H1 (cell line): ENCODE results near the gene PRSS23. TPM values are rescaled to one million over a fixed set of nuclear protein-coding genes. Genes with fewer than 3 reads are reported as not detected.

Experiments
- CTCF ChIA-PET: fragments of 300-600 bp; sonication (Branson Sonifier 250); formaldehyde crosslinking; loops from one replicate; lab custom pipeline; 2021; ENCODE audit not compliant: partially characterized antibody; lab: Charles Lee
- POLR2A ChIA-PET: fragments of 300-600 bp; sonication (Branson Sonifier 250); formaldehyde crosslinking; loops from one replicate; lab custom pipeline; 2021; ENCODE audit warnings: inconsistent platforms; ENCODE audit not compliant: partially characterized antibody; lab: Charles Lee
- DNase-seq, 2 experiments: peaks; one replicate each; pipeline versions ENCODE4 v3.0.0 to v3.0.0-alpha.2; 2010 to 2022; ENCODE audit warnings: low spot score in 2 of 2, low read depth in 1 of 2, mixed read lengths in 1 of 2
- FAIRE-seq: peaks from 2 replicates; lab custom pipeline; 2011; peaks lifted over from hg19 to GRCh38; lab: Jason Lieb, UNC
- H2AFZ ChIP-seq: 2 replicates; pipeline ENCODE4 v1.8.1; 2012; ENCODE audit warnings: low read length, inconsistent platforms
- H2AK5ac ChIP-seq: 2 replicates; pipeline ENCODE4 v1.6.1; 2013; ENCODE audit warnings: low read depth, low read length
- H2BK120ac ChIP-seq: replicated peaks from 2 replicates; pipeline ENCODE3; 2013; ENCODE audit warnings: low read depth, low read length, inconsistent platforms
- H2BK12ac ChIP-seq: 2 replicates; pipeline ENCODE4 v1.6.1; 2013; ENCODE audit warnings: low read depth, low read length
- H2BK15ac ChIP-seq: 2 replicates; pipeline ENCODE4 v1.6.1; 2013; ENCODE audit warnings: low read length
- H2BK20ac ChIP-seq: 2 replicates; pipeline ENCODE4 v1.6.1; 2013; ENCODE audit warnings: low read length
- H2BK5ac ChIP-seq: 2 replicates; pipeline ENCODE4 v1.6.1; 2013; ENCODE audit warnings: low read depth, low read length
- H3K14ac ChIP-seq: 2 replicates; pipeline ENCODE4 v1.6.1; 2013; ENCODE audit warnings: inconsistent platforms; ENCODE audit not compliant: insufficient read length
- H3K18ac ChIP-seq: 2 replicates; pipeline ENCODE4 v1.6.1; 2013; ENCODE audit warnings: low read length; ENCODE audit errors: extremely low read depth
- H3K23ac ChIP-seq: 2 replicates; pipeline ENCODE4 v1.6.1; 2013; ENCODE audit warnings: inconsistent platforms; ENCODE audit not compliant: insufficient read length
- H3K23me2 ChIP-seq: 2 replicates; pipeline ENCODE4 v1.6.1; 2013; ENCODE audit warnings: low read depth, low read length
- H3K27ac ChIP-seq: 2 replicates; pipeline ENCODE4 v1.6.1; 2011; ENCODE audit warnings: low read depth, low read length, inconsistent platforms
- H3K27me3 ChIP-seq, 4 experiments: replicated peaks in 1 of 4; 1 replicate in 1 of 4; 2 replicates in 3 of 4; pipeline versions ENCODE4 v1.6.1 to v1.8.1; 2011 to 2013; ENCODE audit warnings: low read length in 3 of 4, mild to moderate bottlenecking in 3 of 4, inconsistent platforms in 2 of 4, mixed read lengths in 2 of 4, moderate library complexity in 1 of 4; ENCODE audit not compliant: control insufficient read depth in 3 of 4, insufficient read depth in 3 of 4; ENCODE audit errors: extremely low read depth in 1 of 4
- H3K36me3 ChIP-seq, 4 experiments: 2 replicates each; pipeline versions ENCODE4 v1.6.1 to v1.8.1; 2011 to 2013; ENCODE audit warnings: mild to moderate bottlenecking in 4 of 4, low read length in 3 of 4, moderate library complexity in 2 of 4, control low read depth in 1 of 4, inconsistent platforms in 1 of 4; ENCODE audit not compliant: insufficient read depth in 4 of 4, control insufficient read depth in 2 of 4
- H3K4ac ChIP-seq: replicated peaks from 2 replicates; pipeline ENCODE3; 2013; ENCODE audit warnings: low read length, low read depth, mixed read lengths, inconsistent platforms; ENCODE audit not compliant: insufficient read length
- H3K4me1 ChIP-seq, 4 experiments: replicated peaks in 1 of 4; 1 replicate in 1 of 4; 2 replicates in 3 of 4; pipeline versions ENCODE4 v1.6.1 to v1.8.1; 2011 to 2013; ENCODE audit warnings: low read length in 3 of 4, inconsistent platforms in 2 of 4, mixed read lengths in 1 of 4; ENCODE audit not compliant: insufficient read depth in 4 of 4, control insufficient read depth in 3 of 4
- H3K4me2 ChIP-seq, 2 experiments: 2 replicates each; pipeline versions ENCODE4 v1.6.1 to v1.8.1; 2011 to 2013; ENCODE audit warnings: low read depth in 2 of 2, low read length in 2 of 2, control low read depth in 1 of 2, inconsistent platforms in 1 of 2, mild to moderate bottlenecking in 1 of 2; ENCODE audit not compliant: insufficient read depth in 1 of 2
- H3K4me3 ChIP-seq, 4 experiments: fragments of 200-600, 300-600 bp in 1 of 4; sonication (generic), shearing (Covaris generic), sonication (Bioruptor Twin) in 1 of 4; 2 replicates each; pipeline versions ENCODE4 v1.5.1 to v1.8.1; 2011 to 2016; ENCODE audit warnings: low read length in 4 of 4, low read depth in 3 of 4, control low read depth in 2 of 4, inconsistent platforms in 2 of 4, mild to moderate bottlenecking in 2 of 4, mixed read lengths in 1 of 4, moderate library complexity in 1 of 4; ENCODE audit not compliant: insufficient read depth in 2 of 4; ENCODE audit errors: extremely low read depth in 1 of 4
- H3K56ac ChIP-seq: replicated peaks from 2 replicates; pipeline ENCODE3; 2013; ENCODE audit warnings: low read depth, mild to moderate bottlenecking, mixed read lengths, low read length, inconsistent platforms; ENCODE audit not compliant: insufficient read length
- H3K79me1 ChIP-seq: 2 replicates; pipeline ENCODE4 v1.6.1; 2013; ENCODE audit warnings: low read depth, low read length, control low read depth
- H3K79me2 ChIP-seq, 2 experiments: 2 replicates each; pipeline versions ENCODE4 v1.6.1 to v1.8.1; 2012 to 2013; ENCODE audit warnings: low read length in 2 of 2, mild to moderate bottlenecking in 2 of 2, inconsistent platforms in 1 of 2; ENCODE audit not compliant: insufficient read depth in 2 of 2, control insufficient read depth in 1 of 2
- H3K9ac ChIP-seq, 4 experiments: replicated peaks in 1 of 4; 1 replicate in 1 of 4; 2 replicates in 3 of 4; pipeline versions ENCODE4 v1.6.1 to v1.8.1; 2011 to 2013; ENCODE audit warnings: low read depth in 3 of 4, low read length in 3 of 4, control low read depth in 2 of 4, mild to moderate bottlenecking in 2 of 4, moderate library complexity in 2 of 4, inconsistent platforms in 1 of 4; ENCODE audit errors: extremely low read depth in 1 of 4
- H3K9me3 ChIP-seq, 2 experiments: 2 replicates each; pipeline versions ENCODE4 v1.6.1 to v1.8.1; 2012 to 2013; ENCODE audit warnings: mild to moderate bottlenecking in 2 of 2, moderate library complexity in 2 of 2, control low read depth in 1 of 2, inconsistent platforms in 1 of 2, low read depth in 1 of 2, low read length in 1 of 2, mixed read lengths in 1 of 2; ENCODE audit not compliant: insufficient read depth in 2 of 2
- H4K20me1 ChIP-seq, 2 experiments: replicated peaks in 1 of 2; 2 replicates each; pipeline versions ENCODE3 to v1.8.1; 2011 to 2013; ENCODE audit warnings: inconsistent platforms in 2 of 2, low read length in 2 of 2, mild to moderate bottlenecking in 1 of 2; ENCODE audit not compliant: insufficient read depth in 2 of 2, control insufficient read depth in 1 of 2
- H4K5ac ChIP-seq: 2 replicates; pipeline ENCODE4 v1.6.1; 2013; ENCODE audit warnings: low read length, low read depth, mixed read lengths, inconsistent platforms; ENCODE audit not compliant: insufficient read length
- H4K8ac ChIP-seq: 2 replicates; pipeline ENCODE4 v1.8.0; 2013; ENCODE audit warnings: mild to moderate bottlenecking, moderate library complexity, low read length, inconsistent platforms; ENCODE audit not compliant: insufficient read depth; ENCODE audit errors: extremely low read depth
- H4K91ac ChIP-seq: replicated peaks from 2 replicates; pipeline ENCODE3; 2013; ENCODE audit warnings: low read length, mixed read lengths, inconsistent platforms; ENCODE audit not compliant: insufficient read length
- BCL11A ChIP-seq, 2 experiments: IDR thresholded peaks; one replicate each; pipeline ENCODE4 v1.6.1; 2011; ENCODE audit warnings: low read depth in 2 of 2, low read length in 2 of 2, mild to moderate bottlenecking in 2 of 2
- HDAC2 ChIP-seq, 2 experiments: fragments of 300-600 bp in 1 of 2; sonication (generic) in 1 of 2; IDR thresholded peaks; 2 replicates each; pipeline ENCODE4 v1.6.1; 2011 to 2012; ENCODE audit warnings: low read depth in 2 of 2, low read length in 2 of 2, mild to moderate bottlenecking in 2 of 2, moderate library complexity in 2 of 2, borderline replicate concordance in 1 of 2, inconsistent platforms in 1 of 2
- NRF1 ChIP-seq: IDR thresholded peaks from 2 replicates; pipeline ENCODE4 v1.6.1; 2011; ENCODE audit warnings: mild to moderate bottlenecking, low read depth, low read length, improper control_type of control experiment
- RAD21 ChIP-seq, 2 experiments: IDR thresholded peaks in 1 of 2; conservative IDR thresholded peaks in 1 of 2; 2 replicates each; pipeline ENCODE4 v1.6.1; 2011; ENCODE audit warnings: low read depth in 2 of 2, low read length in 2 of 2, improper control_type of control experiment in 1 of 2, inconsistent platforms in 1 of 2, mild to moderate bottlenecking in 1 of 2, moderate library complexity in 1 of 2
- WGBS, 2 experiments: shearing (Covaris generic) in 1 of 2; methylation state at CpG; one replicate each; pipeline versions ENCODE4 v1.1.6 to v1.1.7; 2013 to 2015; ENCODE audit warnings: low lambda C conversion rate in 2 of 2, mixed read lengths in 2 of 2, inconsistent platforms in 1 of 2, low coverage in 1 of 2, missing lambda C conversion rate in 1 of 2; ENCODE audit not compliant: insufficient replicate concordance in 2 of 2, insufficient coverage in 1 of 2, insufficient read length in 1 of 2; ENCODE audit errors: extremely low coverage in 1 of 2, missing lambda C conversion rate in 1 of 2; 5-methylcytosine and 5-hydroxymethylcytosine counted together
- polyA plus RNA-seq, 7 experiments: library from polyadenylated mRNA; depleted of rRNA in 3 of 7; stranded (reverse) in 5 of 7; unstranded in 2 of 7; fragments of >200 nt in 5 of 7; fragments of 200-250 nt in 2 of 7; gene quantifications; 1 replicate in 5 of 7; 2 replicates in 1 of 7; 4 replicates in 1 of 7; pipeline versions ENCODE4 v1.2.1 to v1.2.3, GENCODE V29; 2011 to 2013; ENCODE audit warnings: missing spikeins in 2 of 7, mixed read lengths in 2 of 7
- total RNA-seq: library from RNA; stranded (reverse); fragmentation: NEBNext Ultra II Directional; extraction: Animal tissue kit (Norgen Biotek cat#: 25700); gene quantifications from 2 replicates; pipeline ENCODE4 v1.2.1, GENCODE V29; 2021
- TF ChIP-seq, protein P1 (sequence below), 3 experiments: IDR thresholded peaks; 1 replicate in 2 of 3; 2 replicates in 1 of 3; pipeline versions ENCODE4 v1.5.1 to v1.6.1; 2011; ENCODE audit warnings: low read length in 3 of 3, mild to moderate bottlenecking in 3 of 3, inconsistent platforms in 2 of 3, low read depth in 1 of 3, moderate library complexity in 1 of 3; ENCODE audit not compliant: insufficient read depth in 1 of 3; ENCODE audit errors: control extremely low read depth in 1 of 3

Gene PRSS23
- total and polyA plus RNA-seq, 2 of the 8 experiments (the other 6 are each of a cell fraction or from before 2014, with no cell fraction given): 4.4 to 5.6 TPM

- no peak for TF ChIP-seq NRF1
- TF ChIP-seq, protein P1, sequence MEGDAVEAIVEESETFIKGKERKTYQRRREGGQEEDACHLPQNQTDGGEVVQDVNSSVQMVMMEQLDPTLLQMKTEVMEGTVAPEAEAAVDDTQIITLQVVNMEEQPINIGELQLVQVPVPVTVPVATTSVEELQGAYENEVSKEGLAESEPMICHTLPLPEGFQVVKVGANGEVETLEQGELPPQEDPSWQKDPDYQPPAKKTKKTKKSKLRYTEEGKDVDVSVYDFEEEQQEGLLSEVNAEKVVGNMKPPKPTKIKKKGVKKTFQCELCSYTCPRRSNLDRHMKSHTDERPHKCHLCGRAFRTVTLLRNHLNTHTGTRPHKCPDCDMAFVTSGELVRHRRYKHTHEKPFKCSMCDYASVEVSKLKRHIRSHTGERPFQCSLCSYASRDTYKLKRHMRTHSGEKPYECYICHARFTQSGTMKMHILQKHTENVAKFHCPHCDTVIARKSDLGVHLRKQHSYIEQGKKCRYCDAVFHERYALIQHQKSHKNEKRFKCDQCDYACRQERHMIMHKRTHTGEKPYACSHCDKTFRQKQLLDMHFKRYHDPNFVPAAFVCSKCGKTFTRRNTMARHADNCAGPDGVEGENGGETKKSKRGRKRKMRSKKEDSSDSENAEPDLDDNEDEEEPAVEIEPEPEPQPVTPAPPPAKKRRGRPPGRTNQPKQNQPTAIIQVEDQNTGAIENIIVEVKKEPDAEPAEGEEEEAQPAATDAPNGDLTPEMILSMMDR (IDR thresholded peaks at IDR 0.05; ENCODE audit: control extremely low read depth in 1 of 3, insufficient read depth in 1 of 3, low read depth in 1 of 3, low read length in 3 of 3): peak in 2 of 3 experiments; percentile 33 to 63; a peak in 3 of 4 replicates
- TF ChIP-seq BCL11A (IDR thresholded peaks at IDR 0.05; ENCODE audit: low read depth in 2 of 2, low read length in 2 of 2): no peak
- TF ChIP-seq HDAC2 (IDR thresholded peaks at IDR 0.05; ENCODE audit: borderline replicate concordance in 1 of 2, low read depth in 2 of 2, low read length in 2 of 2): no peak
- peak; percentile 20 to 45; a peak in 2 of 4 replicates for TF ChIP-seq RAD21 (IDR thresholded peaks at IDR 0.05 in 1 of 2, conservative IDR thresholded peaks at IDR 0.05 in 1 of 2; ENCODE audit: low read depth in 2 of 2, low read length in 2 of 2)
- Histone ChIP-seq H3K4ac (no peak overlapping the region), H4K8ac (no peak overlapping the region), H2BK15ac (no peak overlapping the region), H2BK120ac (no peak overlapping the region), H2AFZ (no peak overlapping the region), H3K56ac (no peak overlapping the region), H3K4me3 (no peak overlapping the region), H3K36me3 (no peaks in the 10 kb centered on the region), H3K4me1 (peaks cover 0 to 10% (median 7%) of the 10 kb centered on the region in 4 experiments; a peak in 5 of 7 replicates), H3K4me2 (no peak overlapping the region), H3K79me2 (no peaks in the 10 kb centered on the region), H3K14ac (no peak overlapping the region), H3K23me2 (peaks cover 10% of the 10 kb centered on the region; the same call in 1 of the 2 replicates), H3K27me3 (peaks cover 0 to 16% (median 13%) of the 10 kb centered on the region in 4 experiments; a peak in 4 of 7 replicates), H3K9me3 (no peaks in the 10 kb centered on the region), H3K23ac (no peak overlapping the region), H4K91ac (no peak overlapping the region), H3K18ac (no peak overlapping the region), H2AK5ac (no peak overlapping the region), H3K79me1 (no peaks in the 10 kb centered on the region), H3K9ac (no peak overlapping the region), H4K20me1 (no peaks in the 10 kb centered on the region), H4K5ac (no peak overlapping the region), H3K27ac (no peak overlapping the region), H2BK20ac (no peak overlapping the region), H2BK12ac (no peak overlapping the region), H2BK5ac (no peak overlapping the region)
- peak; percentile 88 for FAIRE-seq
- ChIA-PET POLR2A (no interaction called here), CTCF (interaction anchor here (0.7 to 2.3 kb wide), 13 partner anchors 9 to 306 kb away, joined by 3 to 10 read pairs (median 3); no protein-coding TSS in a partner anchor)
- 30% methylated on average over 3 of the region's 3 CpGs; no CpG with 5 or more reads in 1 of the 2 experiments for whole genome bisulfite sequencing, 2 experiments
- no peak for DNase-seq
Observed at GRCh38 chr11:86802601-86803051, 2.3 kb downstream of the PRSS23 start.
